Sigmoid colon (tissue), 7 donors: ENCODE results near the gene AXIN1. TPM values are rescaled to one million over a fixed set of nuclear protein-coding genes. Genes with fewer than 3 reads are reported as not detected.

ENCODE experiments used
- DNase-seq: peaks from one replicate; pipeline ENCODE4 v3.0.0-alpha.2; 2019
- H3K27ac ChIP-seq, 4 donors: fragments of 200-600 bp; sonication (generic); one replicate each; pipeline ENCODE4 v1.5.1; 2016 to 2019; ENCODE audit warnings: mild to moderate bottlenecking in 1 of 4
- H3K27me3 ChIP-seq, 3 donors: fragments of 200-600 bp; sonication (generic); one replicate each; pipeline ENCODE4 v1.5.1; 2019; ENCODE audit warnings: mild to moderate bottlenecking in 1 of 3
- H3K36me3 ChIP-seq, 4 donors: fragments of 200-600 bp; sonication (generic); one replicate each; pipeline ENCODE4 v1.5.1; 2016 to 2019
- H3K4me1 ChIP-seq, 4 donors: fragments of 200-600 bp; sonication (generic); one replicate each; pipeline ENCODE4 v1.5.1; 2017 to 2019
- H3K4me3 ChIP-seq, 4 donors: fragments of 200-600 bp; sonication (generic); one replicate each; pipeline ENCODE4 v1.5.1; 2017 to 2019; ENCODE audit warnings: mild to moderate bottlenecking in 2 of 4, moderate library complexity in 1 of 4
- H3K9me3 ChIP-seq, 4 donors: fragments of 200-600 bp in 3 of 4; sonication (generic) in 3 of 4; one replicate each; pipeline versions ENCODE4 v1.5.1 to v1.6.1; 2013 to 2019
- EP300 ChIP-seq, 4 donors: sonication (generic); formaldehyde crosslinking; IDR thresholded peaks; one replicate each; pipeline ENCODE4 v1.6.1; 2017; ENCODE audit warnings: antibody characterized with exemption in 4 of 4
- POLR2A ChIP-seq, 2 donors: fragments of 450-650 bp; IDR thresholded peaks; one replicate each; pipeline ENCODE4 v1.6.1; 2016; ENCODE audit warnings: antibody characterized with exemption in 2 of 2, mild to moderate bottlenecking in 2 of 2, moderate library complexity in 2 of 2
- POLR2AphosphoS5 ChIP-seq, 4 donors: sonication (generic); formaldehyde crosslinking; IDR thresholded peaks; one replicate each; pipeline ENCODE4 v1.6.1; 2017; ENCODE audit warnings: antibody characterized with exemption in 4 of 4
- WGBS, 2 donors: extraction: QIAGEN DNeasy Blood & Tissue Kit; methylation state at CpG; one replicate each; pipeline ENCODE4 v1.1.7; 2013; 5-methylcytosine and 5-hydroxymethylcytosine counted together
- intact Hi-C: fragments of 100-400 bp; cut with DNase I; formaldehyde crosslinking; loops from one replicate; pipeline ENCODE4 v1.15.1; 2023
- polyA plus RNA-seq, 3 donors: library from polyadenylated mRNA; stranded (reverse); fragments of 200-250 nt; gene quantifications; one replicate each; pipeline ENCODE4 v1.2.3, GENCODE V29; 2013
- total RNA-seq, 4 donors: library from RNA; depleted of rRNA; stranded (reverse); fragments of >200 nt; gene quantifications; one replicate each; pipeline ENCODE4 v1.1.0, GENCODE V29; 2016
- TF ChIP-seq, protein P1 (sequence below), 4 experiments: fragments of 450-650 bp in 3 of 4; fragments of 200-600 bp in 1 of 4; IDR thresholded peaks; one replicate each; pipeline ENCODE4 v1.5.1; 2016 to 2019; ENCODE audit warnings: antibody characterized with exemption in 4 of 4, mild to moderate bottlenecking in 3 of 4, moderate library complexity in 2 of 4
- donor health status: healthy with polysubstance abuse.
- donor health status: Bipolar disorder and iron deficiency.
- donor health status: healthy.

Gene AXIN1
- total and polyA plus RNA-seq, 7 donors, result 17.9 to 33.4 (median 28.2) TPM

DNA sequence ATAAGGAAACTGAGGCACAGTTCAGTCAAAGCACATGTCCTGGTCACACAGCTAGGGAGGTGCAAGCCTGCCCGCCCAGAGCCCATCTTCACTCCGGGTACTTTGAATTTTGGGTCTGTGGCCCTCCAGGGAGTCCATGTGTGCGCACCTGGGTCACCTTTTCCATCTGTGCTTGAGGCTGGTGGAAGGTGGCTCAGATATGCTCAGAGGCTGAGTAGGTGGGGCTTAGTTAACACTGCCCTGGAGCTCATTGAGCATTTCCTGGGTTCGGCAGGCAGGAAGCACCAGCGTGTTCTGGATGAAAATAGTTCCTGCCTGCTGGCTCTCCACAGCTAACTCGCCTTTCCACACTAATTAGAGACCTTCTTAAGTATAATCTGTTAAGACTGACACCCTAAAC, 98.7 kb downstream of the AXIN1 start:
- Histone ChIP-seq H3K27me3 (no peaks in the 10 kb centered on the region), H3K36me3 (peaks cover 0 to 70% (median 24%) of the 10 kb centered on the region in 4 donors), H3K4me3 (no peak overlapping the region), H3K27ac (no peak overlapping the region), H3K9me3 (no peaks in the 10 kb centered on the region), H3K4me1 (no peaks in the 10 kb centered on the region)
- DNase-seq, result no peak
- intact Hi-C loops, result no loop called here
- TF ChIP-seq, protein P1, sequence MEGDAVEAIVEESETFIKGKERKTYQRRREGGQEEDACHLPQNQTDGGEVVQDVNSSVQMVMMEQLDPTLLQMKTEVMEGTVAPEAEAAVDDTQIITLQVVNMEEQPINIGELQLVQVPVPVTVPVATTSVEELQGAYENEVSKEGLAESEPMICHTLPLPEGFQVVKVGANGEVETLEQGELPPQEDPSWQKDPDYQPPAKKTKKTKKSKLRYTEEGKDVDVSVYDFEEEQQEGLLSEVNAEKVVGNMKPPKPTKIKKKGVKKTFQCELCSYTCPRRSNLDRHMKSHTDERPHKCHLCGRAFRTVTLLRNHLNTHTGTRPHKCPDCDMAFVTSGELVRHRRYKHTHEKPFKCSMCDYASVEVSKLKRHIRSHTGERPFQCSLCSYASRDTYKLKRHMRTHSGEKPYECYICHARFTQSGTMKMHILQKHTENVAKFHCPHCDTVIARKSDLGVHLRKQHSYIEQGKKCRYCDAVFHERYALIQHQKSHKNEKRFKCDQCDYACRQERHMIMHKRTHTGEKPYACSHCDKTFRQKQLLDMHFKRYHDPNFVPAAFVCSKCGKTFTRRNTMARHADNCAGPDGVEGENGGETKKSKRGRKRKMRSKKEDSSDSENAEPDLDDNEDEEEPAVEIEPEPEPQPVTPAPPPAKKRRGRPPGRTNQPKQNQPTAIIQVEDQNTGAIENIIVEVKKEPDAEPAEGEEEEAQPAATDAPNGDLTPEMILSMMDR (IDR thresholded peaks at IDR 0.05), result no peak
- TF ChIP-seq POLR2AphosphoS5 (IDR thresholded peaks at IDR 0.05), result no peak
- WGBS, 2 donors, result 55 to 70% methylated on average over 6 of the region's 6 CpGs

DNA sequence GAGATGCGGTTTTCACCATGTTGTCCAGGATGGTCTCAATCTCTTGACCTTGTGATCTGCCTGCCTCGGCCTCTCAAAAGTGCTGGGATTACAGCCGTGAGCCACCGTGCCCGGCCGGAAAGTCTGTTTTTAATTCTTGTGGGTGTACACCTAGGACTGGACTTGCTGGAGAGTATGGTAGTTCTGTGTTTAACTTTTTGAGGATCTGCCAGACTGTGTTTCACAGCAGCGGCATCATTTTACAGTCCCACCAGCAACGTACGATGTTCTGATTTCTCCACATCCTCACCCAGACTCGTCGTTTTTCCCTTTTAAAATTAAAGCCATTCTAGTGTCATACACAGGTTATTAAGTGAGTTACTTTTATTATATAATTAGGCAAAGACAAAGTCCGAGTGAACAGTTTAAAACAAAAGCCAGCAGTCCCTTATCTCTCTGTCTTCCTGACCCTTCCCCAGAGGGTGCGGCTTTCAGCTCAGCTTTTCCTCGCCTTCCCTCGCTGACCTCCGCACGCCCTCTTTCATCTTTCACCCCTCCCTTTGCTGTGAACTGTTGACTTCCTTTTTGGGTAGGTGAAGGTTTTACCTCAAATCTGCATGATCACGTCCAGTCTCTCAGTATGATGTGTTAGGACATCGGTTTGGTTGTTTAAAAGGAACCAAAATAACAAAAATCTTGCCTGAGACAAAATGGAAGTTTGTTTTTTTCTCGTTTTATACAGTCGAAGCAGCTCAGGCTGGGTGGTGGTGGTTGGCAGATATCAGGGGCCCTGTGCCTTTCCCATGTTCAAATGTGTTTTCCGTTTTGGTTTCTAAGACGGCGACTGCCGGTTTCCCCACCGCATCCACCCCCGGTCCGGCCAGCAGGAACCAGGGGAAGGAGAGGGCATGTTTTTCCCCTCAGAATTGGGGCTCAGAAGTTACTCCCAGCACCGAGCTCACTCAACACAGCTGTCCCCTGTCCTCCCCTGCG, 99.9 kb downstream of the AXIN1 start:
- Histone ChIP-seq H3K9me3 (no peaks in the 10 kb centered on the region), H3K4me1 (no peaks in the 10 kb centered on the region), H3K27me3 (no peaks in the 10 kb centered on the region), H3K27ac (peak overlapping the region in 1 of 4 donors; percentile 14), H3K36me3 (peaks cover 0 to 66% (median 24%) of the 10 kb centered on the region in 4 donors), H3K4me3 (no peak overlapping the region)
- TF ChIP-seq POLR2AphosphoS5 (IDR thresholded peaks at IDR 0.05), result no peak
- TF ChIP-seq POLR2A (IDR thresholded peaks at IDR 0.05), result no peak
- no peak for TF ChIP-seq EP300 (IDR thresholded peaks at IDR 0.05)
- TF ChIP-seq, protein P1 (IDR thresholded peaks at IDR 0.05), result no peak
- 18 to 41% methylated on average over 30 of the region's 30 CpGs for WGBS, 2 donors
- no peak for DNase-seq
- intact Hi-C loops, result no loop called here

DNA sequence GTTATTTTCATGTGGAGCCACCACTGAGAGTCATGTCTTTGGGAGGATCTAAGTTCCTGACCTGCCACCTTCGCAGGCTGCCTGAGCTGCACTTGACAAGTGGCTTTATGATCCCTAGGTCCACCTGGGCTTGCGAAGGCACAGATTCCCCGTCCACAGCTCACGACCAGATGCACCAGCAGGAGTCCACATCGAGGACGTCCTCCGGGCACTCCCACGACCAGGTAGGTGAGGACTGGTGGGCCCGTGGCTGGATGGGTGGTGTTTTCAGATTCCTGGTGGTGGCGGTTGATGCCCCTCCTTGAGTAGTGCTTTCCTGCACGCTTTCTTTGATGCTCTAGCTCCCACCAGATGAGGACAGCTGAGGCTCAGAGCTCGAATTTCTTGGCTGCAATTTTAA, 103.1 kb downstream of the AXIN1 start:
- H3K4me1 ChIP-seq, result no peaks in the 10 kb centered on the region
- intact Hi-C loops, result no loop called here
- WGBS, 2 donors, result 87% methylated on average over 12 of the region's 12 CpGs
- no peak for DNase-seq
- no peaks in the 10 kb centered on the region for H3K9me3 ChIP-seq
- H3K27me3 ChIP-seq, result no peaks in the 10 kb centered on the region
- no peak for TF ChIP-seq POLR2AphosphoS5 (IDR thresholded peaks at IDR 0.05)
- H3K4me3 ChIP-seq, result no peak overlapping the region
- peaks cover 0 to 41% (median 16%) of the 10 kb centered on the region in 4 donors for H3K36me3 ChIP-seq
- H3K27ac ChIP-seq, result no peak overlapping the region

DNA sequence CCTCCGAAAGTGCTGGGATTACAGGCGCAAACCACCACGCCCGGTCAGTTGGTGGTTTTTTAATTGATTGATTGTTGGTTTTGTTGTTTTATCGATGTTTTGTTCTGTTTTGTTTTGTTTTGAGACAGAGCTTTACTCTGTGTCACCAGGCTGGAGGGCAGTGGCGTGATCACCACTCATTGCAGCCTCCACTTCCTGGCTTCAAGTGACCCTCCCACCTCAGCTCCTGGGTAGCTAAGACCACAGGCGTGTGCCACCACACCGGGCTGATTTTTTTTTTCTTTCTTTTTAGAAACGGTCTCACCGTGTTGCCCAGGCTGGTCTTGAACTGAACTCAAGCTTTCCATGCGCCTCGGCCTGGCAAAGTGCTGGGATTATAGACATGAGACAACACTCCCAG, 105.5 kb downstream of the AXIN1 start:
- H3K9me3 ChIP-seq, result no peaks in the 10 kb centered on the region
- peaks cover 0 to 4% (median 0%) of the 10 kb centered on the region in 4 donors for H3K4me1 ChIP-seq
- peaks cover 0 to 22% (median 3%) of the 10 kb centered on the region in 4 donors for H3K36me3 ChIP-seq
- intact Hi-C loops, result no loop called here
- TF ChIP-seq, protein P1 (IDR thresholded peaks at IDR 0.05), result no peak
- TF ChIP-seq POLR2A (IDR thresholded peaks at IDR 0.05) (no peak), POLR2AphosphoS5 (IDR thresholded peaks at IDR 0.05) (no peak), EP300 (IDR thresholded peaks at IDR 0.05) (no peak)
- H3K27ac ChIP-seq, result no peak overlapping the region
- no peaks in the 10 kb centered on the region for H3K27me3 ChIP-seq
- 95 to 96% methylated on average over 12 of the region's 12 CpGs for WGBS, 2 donors
- no peak for DNase-seq
- no peak overlapping the region for H3K4me3 ChIP-seq

DNA sequence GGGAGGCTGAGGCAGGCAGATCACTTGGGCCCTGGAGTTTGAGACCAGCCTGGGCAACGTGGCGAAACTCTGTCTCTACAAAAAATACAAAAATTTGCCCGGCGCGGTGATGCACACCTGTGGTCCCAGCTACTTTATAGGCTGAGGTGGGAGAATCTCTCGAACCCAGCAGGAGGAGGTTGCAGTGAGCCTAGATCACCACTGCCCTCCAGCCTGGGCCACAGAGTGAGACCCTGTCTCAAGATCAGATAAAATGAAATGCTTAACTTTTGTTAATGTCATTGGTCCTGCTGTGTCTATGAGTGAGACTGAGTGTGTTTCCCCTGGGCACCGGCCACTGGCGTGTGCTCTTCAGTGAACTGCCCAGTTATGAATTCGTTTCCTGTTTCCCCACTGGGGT, 107.4 kb downstream of the AXIN1 start:
- WGBS, 2 donors, result 95 to 96% methylated on average over 9 of the region's 9 CpGs
- no peak for TF ChIP-seq POLR2AphosphoS5 (IDR thresholded peaks at IDR 0.05)
- TF ChIP-seq, protein P1 (IDR thresholded peaks at IDR 0.05), result no peak
- no peak for TF ChIP-seq POLR2A (IDR thresholded peaks at IDR 0.05)
- TF ChIP-seq EP300 (IDR thresholded peaks at IDR 0.05), result no peak
- Histone ChIP-seq H3K36me3 (peaks cover 0 to 11% (median 0%) of the 10 kb centered on the region in 4 donors), H3K4me1 (peaks cover 0 to 20% (median 11%) of the 10 kb centered on the region in 4 donors), H3K27me3 (no peaks in the 10 kb centered on the region), H3K27ac (no peak overlapping the region), H3K4me3 (no peak overlapping the region), H3K9me3 (no peaks in the 10 kb centered on the region)
- intact Hi-C loops, result no loop called here
- no peak for DNase-seq
